Upper lobe of left lung (tissue), 4 donors: ENCODE measurements around the gene ERBIN.

ENCODE experiments used
- CTCF ChIP-seq, 6 experiments: fragments of 450-650 bp in 4 of 6; fragments of 200-600 bp in 2 of 6; sonication (generic) in 2 of 6; IDR thresholded peaks; one replicate each; pipeline ENCODE4 v1.5.1; 2016 to 2019; ENCODE audit warnings: antibody characterized with exemption in 6 of 6
- EP300 ChIP-seq, 4 donors: sonication (generic); formaldehyde crosslinking; IDR thresholded peaks; one replicate each; pipeline ENCODE4 v1.5.1; 2017; ENCODE audit warnings: antibody characterized with exemption in 4 of 4, control low read depth in 2 of 4
- POLR2A ChIP-seq, 4 donors: fragments of 450-650 bp; IDR thresholded peaks; one replicate each; pipeline ENCODE4 v1.5.1; 2016 to 2017; ENCODE audit warnings: antibody characterized with exemption in 4 of 4, mild to moderate bottlenecking in 2 of 4
- POLR2AphosphoS5 ChIP-seq, 2 donors: sonication (generic); formaldehyde crosslinking; IDR thresholded peaks; one replicate each; pipeline ENCODE4 v1.5.1; 2017; ENCODE audit warnings: antibody characterized with exemption in 2 of 2

- TF ChIP-seq CTCF (IDR thresholded peaks at IDR 0.05): no peak
- TF ChIP-seq POLR2AphosphoS5 (IDR thresholded peaks at IDR 0.05): no peak
- no peak for TF ChIP-seq EP300 (IDR thresholded peaks at IDR 0.05)
- TF ChIP-seq POLR2A (IDR thresholded peaks at IDR 0.05): no peak
Observed at GRCh38 chr5:65916636-65917035, 9.7 kb upstream of the ERBIN start.
